ENCODE results near the gene SPON1. TPM values are rescaled to one million over a fixed set of nuclear protein-coding genes. Genes with fewer than 3 reads are reported as not detected.

SPON1 gene
- total RNA-seq, 1 experiment from 2014 or later = 0.20 TPM

DNA sequence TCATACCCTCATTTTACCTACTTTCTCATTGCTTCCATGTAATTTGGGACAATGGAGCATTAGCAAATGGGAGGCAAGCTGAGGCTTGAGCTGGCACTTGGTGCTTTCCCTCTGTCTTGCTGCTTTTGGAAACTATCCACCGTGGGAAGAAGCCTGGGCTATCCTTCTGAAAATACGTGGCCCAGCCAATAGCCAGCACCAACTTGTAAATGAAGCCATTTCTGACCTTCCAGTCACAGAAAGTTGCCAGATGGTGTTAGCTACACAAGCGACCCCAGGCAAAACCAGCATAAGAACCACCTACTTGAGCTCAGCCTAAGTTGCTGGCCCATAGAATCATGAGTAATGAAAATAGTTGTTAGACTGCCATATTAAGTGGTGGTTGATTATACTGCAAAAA lies 18.5 kb upstream of the SPON1 start:
- Histone ChIP-seq H2BK20ac (ENCODE audit: low read depth, low read length, poor library complexity, severe bottlenecking) (no peak overlapping the region), H3K18ac (ENCODE audit: insufficient read length, low read depth, low read length) (no peak overlapping the region), H3K79me1 (ENCODE audit: insufficient read depth, low read depth, low read length, poor library complexity, severe bottlenecking) (no peaks in the 10 kb centered on the region), H3K9ac (ENCODE audit: extremely low read depth, insufficient read length, low read length) (no peak overlapping the region), H4K8ac (replicated peaks; ENCODE audit: insufficient read length, low read depth, low read length) (no peak overlapping the region), H3K4ac (ENCODE audit: low read depth, low read length) (no peak overlapping the region), H3K79me2 (ENCODE audit: insufficient read depth, low read length) (no peaks in the 10 kb centered on the region), H4K20me1 (ENCODE audit: control insufficient read depth, insufficient read depth, insufficient read length) (no peaks in the 10 kb centered on the region), H3K4me1 (ENCODE audit: insufficient read depth, low read length) (no peaks in the 10 kb centered on the region; the same call in 1 of the 2 replicates), H3T11ph (ENCODE audit: low read length) (no peak overlapping the region), H3K4me2 (ENCODE audit: insufficient read depth, insufficient read length, low read length) (no peak overlapping the region), H3K23ac (ENCODE audit: insufficient read length, low read depth, low read length) (no peak overlapping the region), H2BK120ac (ENCODE audit: low read depth, low read length, poor library complexity, severe bottlenecking) (no peak overlapping the region), H2BK5ac (ENCODE audit: insufficient read length, low read length) (no peak overlapping the region), H3K23me2 (ENCODE audit: insufficient read length, low read depth, low read length, poor library complexity, severe bottlenecking) (no peaks in the 10 kb centered on the region), H2AK5ac (ENCODE audit: insufficient read length, low read length) (no peak overlapping the region), H3K9me3 (ENCODE audit: control insufficient read depth, low read depth, low read length) (no peaks in the 10 kb centered on the region), H3K27me3 (ENCODE audit: insufficient read depth, low read length) (no peaks in the 10 kb centered on the region), H3K14ac (ENCODE audit: insufficient read depth, low read length) (no peak overlapping the region), H3K56ac (ENCODE audit: insufficient read length, low read depth, low read length) (no peak overlapping the region), H4K5ac (ENCODE audit: insufficient read length, low read depth, low read length) (no peak overlapping the region), H4K91ac (ENCODE audit: insufficient read length, low read depth, low read length) (no peak overlapping the region), H2BK12ac (ENCODE audit: insufficient read length, low read depth, low read length) (no peak overlapping the region), H2BK15ac (ENCODE audit: low read depth, low read length) (no peak overlapping the region), H3K27ac (ENCODE audit: insufficient read length, low read depth, low read length) (no peak overlapping the region), H2AFZ (ENCODE audit: low read length) (no peak overlapping the region)
- Mint-ChIP-seq H3K4me3 (no peak overlapping the region), H3K9me3 (peaks cover 4 to 9% of the 10 kb centered on the region in 2 experiments; a peak in 4 of 5 replicates), H3K36me3 (ENCODE audit: insufficient read depth in 1 of 3, low read depth in 3 of 3) (peaks cover 3 to 8% (median 3%) of the 10 kb centered on the region in 3 experiments; a peak in 6 of 7 replicates), H3K27me3 (ENCODE audit: low read depth) (peaks cover 2% of the 10 kb centered on the region; the same call in 1 of the 2 replicates), H3K27ac (no peak overlapping the region), H3K4me1 (peaks cover 0 to 3% of the 10 kb centered on the region in 2 experiments; a peak in 2 of 4 replicates)
- WGBS (ENCODE audit: extremely low coverage, insufficient read length, low lambda C conversion rate) = no CpG with 5 or more reads among the region's 3 CpGs
- TF ChIP-seq, protein P1, sequence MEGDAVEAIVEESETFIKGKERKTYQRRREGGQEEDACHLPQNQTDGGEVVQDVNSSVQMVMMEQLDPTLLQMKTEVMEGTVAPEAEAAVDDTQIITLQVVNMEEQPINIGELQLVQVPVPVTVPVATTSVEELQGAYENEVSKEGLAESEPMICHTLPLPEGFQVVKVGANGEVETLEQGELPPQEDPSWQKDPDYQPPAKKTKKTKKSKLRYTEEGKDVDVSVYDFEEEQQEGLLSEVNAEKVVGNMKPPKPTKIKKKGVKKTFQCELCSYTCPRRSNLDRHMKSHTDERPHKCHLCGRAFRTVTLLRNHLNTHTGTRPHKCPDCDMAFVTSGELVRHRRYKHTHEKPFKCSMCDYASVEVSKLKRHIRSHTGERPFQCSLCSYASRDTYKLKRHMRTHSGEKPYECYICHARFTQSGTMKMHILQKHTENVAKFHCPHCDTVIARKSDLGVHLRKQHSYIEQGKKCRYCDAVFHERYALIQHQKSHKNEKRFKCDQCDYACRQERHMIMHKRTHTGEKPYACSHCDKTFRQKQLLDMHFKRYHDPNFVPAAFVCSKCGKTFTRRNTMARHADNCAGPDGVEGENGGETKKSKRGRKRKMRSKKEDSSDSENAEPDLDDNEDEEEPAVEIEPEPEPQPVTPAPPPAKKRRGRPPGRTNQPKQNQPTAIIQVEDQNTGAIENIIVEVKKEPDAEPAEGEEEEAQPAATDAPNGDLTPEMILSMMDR (conservative IDR thresholded peaks at IDR 0.05) = no peak
- no peak for DNase-seq

Measured in H9 (cell line).